Peyer's patch (tissue), 4 donors: ENCODE measurements around the gene RND3. TPM values are rescaled to one million over a fixed set of nuclear protein-coding genes. Genes with fewer than 3 reads are reported as not detected.

Source experiments
- DNase-seq, 3 donors: peaks; one replicate each; pipeline ENCODE4 v3.0.0-alpha.2; 2017 to 2019
- H3K27ac ChIP-seq, 4 donors: fragments of 200-600 bp; sonication (generic); one replicate each; pipeline ENCODE4 v1.5.1; 2016 to 2019
- H3K27me3 ChIP-seq, 2 donors: fragments of 200-600 bp; sonication (generic); one replicate each; pipeline ENCODE4 v1.5.1; 2019
- H3K36me3 ChIP-seq, 3 donors: fragments of 200-600 bp; sonication (generic); one replicate each; pipeline ENCODE4 v1.5.1; 2016 to 2019
- H3K4me1 ChIP-seq, 4 donors: fragments of 200-600 bp; sonication (generic); one replicate each; pipeline ENCODE4 v1.5.1; 2016 to 2019
- H3K4me3 ChIP-seq, 4 donors: fragments of 200-600 bp; sonication (generic); 1 replicate in 3 of 4; 2 replicates in 1 of 4; pipeline ENCODE4 v1.5.1; 2016 to 2019; ENCODE audit warnings: mild to moderate bottlenecking in 1 of 4
- H3K9me3 ChIP-seq, 4 donors: fragments of 200-600 bp; sonication (generic); one replicate each; pipeline ENCODE4 v1.5.1; 2016 to 2019; ENCODE audit warnings: mild to moderate bottlenecking in 1 of 4
- POLR2A ChIP-seq, 2 donors: fragments of 450-650 bp; IDR thresholded peaks; one replicate each; pipeline ENCODE4 v1.5.1; 2017; ENCODE audit warnings: antibody characterized with exemption in 2 of 2, mild to moderate bottlenecking in 2 of 2, moderate library complexity in 2 of 2
- total RNA-seq, 4 donors: library from RNA; depleted of rRNA; stranded (reverse); fragments of >200 nt; gene quantifications; one replicate each; pipeline ENCODE4 v1.1.0, GENCODE V29; 2016
- TF ChIP-seq, protein P1 (sequence below), 6 experiments: fragments of 450-650 bp in 4 of 6; fragments of 200-600 bp in 2 of 6; sonication (generic) in 1 of 6; IDR thresholded peaks; one replicate each; pipeline ENCODE4 v1.5.1; 2017 to 2019; ENCODE audit warnings: antibody characterized with exemption in 6 of 6, mild to moderate bottlenecking in 3 of 6, moderate library complexity in 1 of 6

The RND3 gene
- total RNA-seq, 4 donors from 2014 or later = 14.9 to 80.6 (median 46.7) TPM

DNA sequence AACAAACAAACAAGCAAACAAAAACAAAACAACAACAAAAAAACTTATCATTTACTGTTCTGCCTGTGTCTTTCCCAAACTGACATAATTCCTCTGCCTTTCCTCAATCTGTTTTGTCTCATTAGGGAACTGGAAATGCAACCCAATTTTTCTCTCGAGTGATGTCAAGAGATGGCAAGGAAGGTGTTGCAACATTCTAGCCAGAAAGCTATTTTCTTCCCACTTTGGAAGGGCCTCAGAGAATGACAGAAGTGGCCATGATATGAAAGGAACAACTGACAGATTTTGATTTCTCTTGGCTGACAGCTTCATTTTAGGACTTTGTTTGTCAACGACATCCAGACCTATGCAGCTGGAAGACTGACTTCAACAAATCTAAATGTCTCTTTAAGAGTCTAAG is 24.7 kb downstream of the RND3 start:
- Histone ChIP-seq H3K9me3 (no peaks in the 10 kb centered on the region), H3K27ac (no peak overlapping the region), H3K27me3 (no peaks in the 10 kb centered on the region), H3K36me3 (peaks cover 0 to 3% (median 0%) of the 10 kb centered on the region in 3 donors), H3K4me3 (no peak overlapping the region), H3K4me1 (no peaks in the 10 kb centered on the region)
- no peak for TF ChIP-seq POLR2A (IDR thresholded peaks at IDR 0.05)
- TF ChIP-seq, protein P1, sequence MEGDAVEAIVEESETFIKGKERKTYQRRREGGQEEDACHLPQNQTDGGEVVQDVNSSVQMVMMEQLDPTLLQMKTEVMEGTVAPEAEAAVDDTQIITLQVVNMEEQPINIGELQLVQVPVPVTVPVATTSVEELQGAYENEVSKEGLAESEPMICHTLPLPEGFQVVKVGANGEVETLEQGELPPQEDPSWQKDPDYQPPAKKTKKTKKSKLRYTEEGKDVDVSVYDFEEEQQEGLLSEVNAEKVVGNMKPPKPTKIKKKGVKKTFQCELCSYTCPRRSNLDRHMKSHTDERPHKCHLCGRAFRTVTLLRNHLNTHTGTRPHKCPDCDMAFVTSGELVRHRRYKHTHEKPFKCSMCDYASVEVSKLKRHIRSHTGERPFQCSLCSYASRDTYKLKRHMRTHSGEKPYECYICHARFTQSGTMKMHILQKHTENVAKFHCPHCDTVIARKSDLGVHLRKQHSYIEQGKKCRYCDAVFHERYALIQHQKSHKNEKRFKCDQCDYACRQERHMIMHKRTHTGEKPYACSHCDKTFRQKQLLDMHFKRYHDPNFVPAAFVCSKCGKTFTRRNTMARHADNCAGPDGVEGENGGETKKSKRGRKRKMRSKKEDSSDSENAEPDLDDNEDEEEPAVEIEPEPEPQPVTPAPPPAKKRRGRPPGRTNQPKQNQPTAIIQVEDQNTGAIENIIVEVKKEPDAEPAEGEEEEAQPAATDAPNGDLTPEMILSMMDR (IDR thresholded peaks at IDR 0.05) = no peak
- DNase-seq = no peak

DNA sequence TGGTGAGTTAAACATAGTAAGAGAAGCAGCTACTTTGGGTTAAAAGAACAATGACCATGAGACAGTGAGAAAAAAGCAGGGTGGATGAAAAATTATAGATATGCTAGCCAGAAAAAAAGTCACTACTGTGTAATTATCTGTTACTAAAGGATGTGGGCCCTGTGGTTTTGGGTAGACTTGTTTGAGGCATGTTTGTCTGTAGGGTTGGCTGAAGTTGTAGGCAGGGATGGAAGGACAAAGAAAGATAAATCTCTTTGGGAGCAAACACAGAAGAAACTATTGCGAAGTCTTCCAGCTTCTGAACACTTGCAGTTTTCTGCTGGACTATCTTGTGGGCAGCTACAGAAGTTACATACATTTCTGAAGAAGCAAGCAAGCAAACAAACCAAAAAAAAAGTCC is 28.2 kb downstream of the RND3 start:
- Histone ChIP-seq H3K4me3 (no peak overlapping the region), H3K27ac (no peak overlapping the region), H3K36me3 (no peaks in the 10 kb centered on the region), H3K27me3 (no peaks in the 10 kb centered on the region), H3K9me3 (no peaks in the 10 kb centered on the region), H3K4me1 (no peaks in the 10 kb centered on the region)
- DNase-seq = no peak
- TF ChIP-seq, protein P1 (IDR thresholded peaks at IDR 0.05) = no peak
- TF ChIP-seq POLR2A (IDR thresholded peaks at IDR 0.05) = no peak

DNA sequence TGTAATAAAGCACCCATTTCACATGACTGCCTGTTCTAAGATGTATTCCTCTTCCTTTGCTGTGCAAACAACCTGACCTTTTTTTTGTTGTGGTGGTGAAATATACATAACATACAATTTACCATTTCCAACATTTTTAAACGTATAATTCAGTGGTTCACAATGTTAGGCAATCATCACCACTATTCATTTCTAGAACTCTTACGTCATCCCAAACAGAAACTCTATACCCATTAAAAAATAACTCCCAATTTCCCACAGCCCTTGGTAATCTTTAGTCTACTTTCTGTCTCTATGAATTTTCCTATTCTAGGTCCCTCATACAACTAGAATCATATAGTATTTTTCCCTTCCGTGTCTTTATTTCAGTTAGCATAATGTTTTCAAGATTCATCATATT is 36.7 kb downstream of the RND3 start:
- TF ChIP-seq, protein P1 (IDR thresholded peaks at IDR 0.05) = no peak
- TF ChIP-seq POLR2A (IDR thresholded peaks at IDR 0.05) = no peak
- Histone ChIP-seq H3K4me3 (no peak overlapping the region), H3K27ac (no peak overlapping the region), H3K4me1 (no peaks in the 10 kb centered on the region), H3K27me3 (no peaks in the 10 kb centered on the region), H3K9me3 (no peaks in the 10 kb centered on the region), H3K36me3 (no peaks in the 10 kb centered on the region)
- DNase-seq = no peak

DNA sequence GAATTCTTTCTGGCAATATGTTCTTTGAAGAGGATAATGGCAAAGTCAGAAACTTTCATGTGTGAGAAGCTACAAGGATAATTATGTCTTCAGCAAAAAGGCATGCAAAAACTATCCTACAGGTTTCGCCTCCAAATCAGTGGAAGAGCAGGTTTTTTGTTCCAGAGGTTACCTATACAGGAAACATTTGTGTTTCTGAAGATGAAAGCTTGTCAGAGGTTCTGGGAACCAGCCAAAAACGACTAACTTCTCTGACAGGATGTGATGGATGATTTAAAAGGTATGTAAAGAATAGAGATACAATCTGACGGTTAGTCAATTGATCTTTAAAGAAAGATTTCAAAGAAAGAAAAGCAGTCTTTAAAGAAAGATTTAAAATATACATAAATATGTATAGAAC is 37.6 kb downstream of the RND3 start:
- no peak for DNase-seq
- no peaks in the 10 kb centered on the region for H3K27me3 ChIP-seq
- H3K4me1 ChIP-seq = no peaks in the 10 kb centered on the region
- TF ChIP-seq, protein P1 (IDR thresholded peaks at IDR 0.05) = no peak
- TF ChIP-seq POLR2A (IDR thresholded peaks at IDR 0.05) = no peak
- no peak overlapping the region for H3K4me3 ChIP-seq
- no peaks in the 10 kb centered on the region for H3K36me3 ChIP-seq
- H3K27ac ChIP-seq = no peak overlapping the region
- H3K9me3 ChIP-seq = no peaks in the 10 kb centered on the region

DNA sequence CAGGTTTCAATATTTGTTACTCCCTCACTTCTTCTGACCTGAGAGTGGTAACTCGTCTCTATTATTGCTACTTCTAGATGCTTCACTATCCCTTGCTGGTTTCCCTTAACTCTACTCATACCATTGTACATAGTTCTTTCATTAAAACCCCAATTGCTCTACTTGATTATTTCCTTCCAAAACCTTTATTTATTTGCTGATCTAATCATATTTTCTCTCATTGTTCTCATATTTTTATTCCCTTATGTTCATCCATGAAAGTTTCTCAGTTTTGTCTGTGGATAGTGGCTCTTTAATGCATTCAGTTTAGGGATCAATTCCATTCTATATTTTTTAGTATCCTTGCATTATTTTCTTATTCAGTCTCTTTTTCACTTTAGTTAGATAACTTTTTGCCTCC is 42.1 kb downstream of the RND3 start:
- no peaks in the 10 kb centered on the region for H3K36me3 ChIP-seq
- no peaks in the 10 kb centered on the region for H3K27me3 ChIP-seq
- H3K4me1 ChIP-seq = no peaks in the 10 kb centered on the region
- no peak overlapping the region for H3K27ac ChIP-seq
- TF ChIP-seq POLR2A (IDR thresholded peaks at IDR 0.05) = no peak
- TF ChIP-seq, protein P1 (IDR thresholded peaks at IDR 0.05) = no peak
- H3K4me3 ChIP-seq = no peak overlapping the region
- no peaks in the 10 kb centered on the region for H3K9me3 ChIP-seq
- no peak for DNase-seq

DNA sequence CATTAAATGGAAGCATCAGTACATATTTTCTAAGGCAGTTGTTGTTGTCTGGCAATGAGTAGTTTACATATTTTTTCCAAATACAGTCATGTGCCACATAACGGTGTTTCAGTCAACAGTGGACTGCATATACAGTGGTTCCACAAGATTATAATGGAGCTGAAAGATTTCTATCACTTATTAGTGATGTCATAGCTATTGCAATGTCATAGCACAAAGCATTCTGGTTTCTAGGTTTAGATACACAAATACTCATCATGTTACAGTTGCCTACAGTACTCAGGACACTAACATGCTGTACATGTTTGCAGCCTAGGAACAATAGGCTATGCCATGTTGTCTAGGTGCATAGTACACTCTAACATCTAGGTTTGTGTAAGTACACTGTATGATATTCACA is 45.0 kb downstream of the RND3 start:
- DNase-seq = no peak
- no peaks in the 10 kb centered on the region for H3K36me3 ChIP-seq
- H3K9me3 ChIP-seq = no peaks in the 10 kb centered on the region
- no peaks in the 10 kb centered on the region for H3K4me1 ChIP-seq
- H3K27me3 ChIP-seq = no peaks in the 10 kb centered on the region
- H3K4me3 ChIP-seq = no peak overlapping the region
- no peak overlapping the region for H3K27ac ChIP-seq
- no peak for TF ChIP-seq POLR2A (IDR thresholded peaks at IDR 0.05)
- TF ChIP-seq, protein P1 (IDR thresholded peaks at IDR 0.05) = no peak
